Measurements from ENCODE around the gene CCDC178.

The CCDC178 gene

GRCh38 chr18:33466822-33467221, 26.3 kb upstream of the CCDC178 start:
- DNase-seq (ENCODE audit: low read depth) = no peak
- no peak for TF ChIP-seq CTCF (IDR thresholded peaks at IDR 0.05; ENCODE audit: control insufficient read depth, insufficient read depth, low read depth, low read length, missing control alignments)
- H3K4me3 ChIP-seq (ENCODE audit: control insufficient read depth, low read depth, low read length) = no peak overlapping the region

- no peak for DNase-seq (ENCODE audit: low read depth)
- peak; percentile 1 for TF ChIP-seq CTCF (IDR thresholded peaks at IDR 0.05; ENCODE audit: control insufficient read depth, insufficient read depth, low read depth, low read length, missing control alignments)
These were observed 20.2 kb upstream of the CCDC178 start for GRCh38 chr18:33460681-33461080.

GRCh38 chr18:33459612-33460011, 19.1 kb upstream of the CCDC178 start:
- no peak overlapping the region for H3K4me3 ChIP-seq (ENCODE audit: control insufficient read depth, low read depth, low read length)
- no peak for DNase-seq (ENCODE audit: low read depth)
- no peak for TF ChIP-seq CTCF (IDR thresholded peaks at IDR 0.05; ENCODE audit: control insufficient read depth, insufficient read depth, low read depth, low read length, missing control alignments)

More at GRCh38 chr18:33460681-33461080, 20.2 kb upstream of the CCDC178 start:
- H3K4me3 ChIP-seq (ENCODE audit: control insufficient read depth, low read depth, low read length) = no peak overlapping the region

GRCh38 chr18:33446604-33447003, 6.1 kb upstream of the CCDC178 start:
- TF ChIP-seq CTCF (IDR thresholded peaks at IDR 0.05; ENCODE audit: control insufficient read depth, insufficient read depth, low read depth, low read length, missing control alignments) = no peak
- DNase-seq (ENCODE audit: low read depth) = no peak
- H3K4me3 ChIP-seq (ENCODE audit: control insufficient read depth, low read depth, low read length) = no peak overlapping the region

- H3K4me3 ChIP-seq (ENCODE audit: control insufficient read depth, low read depth, low read length) = no peak overlapping the region
- no peak for DNase-seq (ENCODE audit: low read depth)
- TF ChIP-seq CTCF (IDR thresholded peaks at IDR 0.05; ENCODE audit: control insufficient read depth, insufficient read depth, low read depth, low read length, missing control alignments) = no peak
These were observed 4.2 kb upstream of the CCDC178 start for GRCh38 chr18:33444709-33445108.

- H3K4me3 ChIP-seq (ENCODE audit: control insufficient read depth, low read depth, low read length) = no peak overlapping the region
- DNase-seq (ENCODE audit: low read depth) = no peak
- TF ChIP-seq CTCF (IDR thresholded peaks at IDR 0.05; ENCODE audit: control insufficient read depth, insufficient read depth, low read depth, low read length, missing control alignments) = no peak
These were observed 7.7 kb downstream of the CCDC178 start for GRCh38 chr18:33432857-33433256.

GRCh38 chr18:33427549-33427948, 13.0 kb downstream of the CCDC178 start:
- no peak for DNase-seq (ENCODE audit: low read depth)
- H3K4me3 ChIP-seq (ENCODE audit: control insufficient read depth, low read depth, low read length) = no peak overlapping the region
- no peak for TF ChIP-seq CTCF (IDR thresholded peaks at IDR 0.05; ENCODE audit: control insufficient read depth, insufficient read depth, low read depth, low read length, missing control alignments)
